NOMO-1 treated with dmso at 0.1 percent for 144 hours (cell line): ENCODE measurements around the gene RBBP8.

ENCODE experiments used
- DNase-seq: peaks from one replicate; lab custom pipeline; 2025; ENCODE audit not compliant: unreplicated experiment; lab: John Stamatoyannopoulos, UW

Gene RBBP8

GRCh38 chr18:22988208-22988607 is 55.1 kb downstream of the RBBP8 start:
- no peak for DNase-seq

DNA sequence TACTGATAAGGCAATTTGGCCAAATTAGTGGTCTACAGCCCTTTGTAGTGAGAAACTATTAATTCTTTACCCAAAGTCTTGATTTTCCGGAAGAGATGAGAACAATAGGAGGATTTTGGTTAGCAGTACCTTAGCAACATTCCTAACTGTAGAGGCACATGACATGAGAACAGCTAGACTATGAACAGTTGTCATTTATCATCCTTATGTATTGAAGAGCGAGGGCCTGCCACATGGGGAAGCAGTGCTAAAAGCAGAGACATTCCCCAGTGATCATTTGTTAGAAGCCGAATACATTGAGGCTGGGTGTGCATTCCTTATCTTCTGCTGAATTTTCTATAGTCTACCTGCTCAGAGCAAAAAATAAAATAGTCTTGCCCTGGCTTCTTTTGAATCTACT is 65.2 kb downstream of the RBBP8 start:
- no peak for DNase-seq

DNA sequence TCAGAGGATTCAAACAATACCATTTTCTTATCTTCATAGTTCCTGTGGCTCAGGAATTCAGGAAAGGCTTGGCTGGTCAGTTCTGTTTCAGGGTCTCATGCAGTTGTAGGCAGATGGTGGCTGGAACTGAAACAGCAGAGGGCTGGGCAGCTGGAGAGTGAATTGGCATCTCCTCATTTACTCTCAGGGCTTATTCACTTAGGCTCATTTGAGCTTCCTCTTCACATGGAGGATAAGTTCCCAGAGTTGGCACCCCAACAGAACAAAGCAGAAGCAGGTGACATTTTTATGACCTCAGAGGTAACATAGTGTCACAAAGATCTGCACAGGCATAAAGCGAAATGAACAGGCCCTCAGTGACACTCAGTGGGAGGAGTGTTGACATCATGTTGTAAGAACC is 66.1 kb downstream of the RBBP8 start:
- no peak for DNase-seq

GRCh38 chr18:22999647-23000046 is 66.5 kb downstream of the RBBP8 start:
- no peak for DNase-seq

GRCh38 chr18:23003289-23003688 is 70.2 kb downstream of the RBBP8 start:
- no peak for DNase-seq

DNA sequence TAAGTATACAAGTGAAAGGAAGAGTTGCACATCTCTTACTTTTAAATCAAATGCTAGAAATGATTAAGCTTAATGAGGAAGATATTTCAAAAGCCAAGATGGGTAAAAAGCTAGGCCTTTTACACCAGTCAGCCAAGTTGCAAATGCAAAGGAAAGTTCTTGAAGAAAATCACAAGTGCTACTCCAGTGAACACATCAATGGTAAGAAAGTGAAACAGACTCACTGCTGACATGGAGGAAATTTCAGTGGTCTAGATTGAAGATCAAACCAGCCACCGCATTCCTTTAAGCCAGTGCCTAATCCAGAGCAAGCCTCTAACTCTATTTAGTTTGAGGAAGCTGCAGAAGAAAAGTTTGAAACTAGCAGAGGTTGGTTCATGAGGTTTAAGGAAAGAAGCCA is 79.1 kb downstream of the RBBP8 start:
- no peak for DNase-seq

GRCh38 chr18:23020555-23021294 is 87.6 kb downstream of the RBBP8 start:
- no peak for DNase-seq

- no peak for DNase-seq
Observed at GRCh38 chr18:23021623-23022022, 88.5 kb downstream of the RBBP8 start.

GRCh38 chr18:23032030-23032582 is 99.0 kb downstream of the RBBP8 start:
- DNase-seq = no peak

DNA sequence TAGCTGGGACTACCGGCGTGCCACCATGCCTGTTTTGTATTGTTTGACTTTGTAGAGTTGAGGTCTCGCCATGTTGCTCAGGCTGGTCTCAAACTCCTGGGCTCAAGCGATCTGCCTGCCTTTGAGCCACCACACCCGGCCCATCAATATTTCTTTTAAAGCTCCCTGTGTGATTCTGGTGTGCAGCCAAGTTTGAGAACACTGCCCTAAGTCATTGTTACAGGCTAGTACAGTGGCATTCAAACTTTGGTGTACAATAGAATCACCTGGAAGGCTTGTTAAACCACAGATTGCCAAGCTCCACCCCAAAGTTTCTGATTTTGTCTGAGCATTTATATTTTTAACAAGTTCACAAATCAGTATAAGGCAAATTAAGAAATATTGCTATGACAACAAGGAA is 99.9 kb downstream of the RBBP8 start:
- DNase-seq = no peak

DNA sequence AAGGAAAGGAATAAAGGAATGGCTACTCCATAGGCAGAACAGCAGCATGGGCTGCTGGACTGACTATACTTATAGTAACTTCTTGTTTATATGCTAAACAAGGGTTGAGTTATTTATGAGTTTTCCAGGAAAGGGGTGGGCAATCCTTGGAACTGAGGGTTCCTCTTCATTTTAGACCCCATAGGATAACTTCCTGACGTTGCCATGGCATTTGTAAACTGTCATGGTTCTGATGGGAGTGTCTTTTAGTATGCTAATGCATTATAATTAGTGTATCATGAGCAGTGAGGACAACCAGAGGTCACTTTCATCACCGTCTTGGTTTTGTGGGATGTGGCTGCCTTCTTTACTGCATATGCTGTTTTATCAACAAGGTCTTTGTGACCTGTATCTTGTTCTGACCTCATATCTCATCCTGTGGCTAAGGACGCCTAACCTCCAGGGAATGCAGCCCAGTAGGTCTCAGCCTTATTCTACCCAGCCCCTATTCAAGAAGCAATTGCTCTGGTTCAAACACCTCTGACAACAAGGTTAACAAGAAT is 103.6 kb downstream of the RBBP8 start:
- no peak for DNase-seq

GRCh38 chr18:23037646-23038045 is 104.5 kb downstream of the RBBP8 start:
- no peak for DNase-seq

DNA sequence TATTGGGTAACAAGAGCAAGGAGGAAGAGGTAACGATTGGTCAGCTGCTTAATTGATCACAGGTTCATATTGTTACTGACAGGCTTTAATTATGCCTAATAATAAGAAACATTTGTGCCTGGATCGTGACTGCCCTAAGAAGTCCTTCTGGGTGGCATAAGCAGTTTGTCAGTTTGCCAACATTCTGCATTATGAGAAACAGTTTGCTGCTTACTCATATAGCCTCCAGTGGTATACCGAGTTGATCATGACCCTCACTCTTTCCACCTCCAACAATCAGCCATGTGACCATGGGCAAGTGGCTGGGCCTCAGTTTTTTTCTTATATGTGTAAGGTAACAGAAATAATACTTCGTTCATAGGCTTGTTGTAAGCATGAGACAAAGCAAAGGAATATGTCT is 105.6 kb downstream of the RBBP8 start:
- no peak for DNase-seq

- no peak for DNase-seq
Observed at GRCh38 chr18:23042133-23042532, 109.0 kb downstream of the RBBP8 start.

- no peak for DNase-seq
Observed at GRCh38 chr18:23043803-23044376, 110.8 kb downstream of the RBBP8 start.

DNA sequence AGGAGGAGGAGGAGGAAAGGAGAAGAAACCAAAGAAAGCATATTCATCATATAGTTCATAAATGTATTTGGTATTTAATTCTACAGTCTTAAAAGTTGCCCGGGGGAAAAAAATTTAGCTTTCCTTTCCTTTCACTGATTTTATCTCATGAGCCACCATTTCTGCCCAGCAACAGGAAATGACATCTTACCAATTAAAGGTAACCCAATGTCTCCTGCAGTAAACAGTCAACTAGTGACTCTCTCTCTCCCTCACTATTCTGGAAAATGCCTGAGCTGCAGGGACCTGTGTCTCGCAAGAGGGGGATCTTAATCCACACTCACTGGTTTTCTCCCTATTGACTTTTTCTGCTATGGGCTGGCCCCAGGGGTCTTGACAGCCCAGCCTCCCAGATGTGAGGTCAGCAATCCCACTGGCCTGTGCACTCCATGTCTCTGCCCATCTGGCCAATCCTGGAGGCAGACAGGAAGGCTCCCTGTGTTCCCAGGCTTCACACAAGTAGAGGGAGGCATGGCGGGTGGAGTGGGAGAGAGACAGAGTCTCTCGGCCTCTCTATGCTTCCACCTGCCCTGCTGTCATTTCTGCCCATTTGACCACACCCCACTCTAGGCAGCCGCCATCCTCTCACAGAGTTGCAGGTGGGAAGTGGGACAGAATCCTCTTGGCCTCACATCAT is 116.7 kb downstream of the RBBP8 start:
- no peak for DNase-seq

GRCh38 chr18:23053776-23054457 is 120.8 kb downstream of the RBBP8 start:
- no peak for DNase-seq

DNA sequence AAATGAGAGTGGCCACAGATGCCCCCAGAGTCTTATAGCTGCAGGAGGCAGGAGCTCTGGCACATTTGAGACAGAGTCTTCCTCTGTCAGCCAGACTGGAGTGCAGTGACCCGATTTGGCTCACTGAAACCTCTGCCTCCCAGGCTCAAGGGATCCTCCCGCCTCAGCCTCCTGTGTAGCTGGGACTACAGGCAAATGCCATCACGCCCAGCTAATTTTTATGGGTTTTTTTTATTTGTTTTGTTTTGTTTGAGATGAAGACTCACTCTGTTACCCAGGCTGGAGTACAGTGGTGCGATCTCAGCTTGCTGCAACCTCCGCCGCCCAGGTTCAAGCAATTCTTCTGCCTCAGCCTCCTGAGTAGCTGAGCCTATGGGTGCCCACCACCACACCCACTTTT is 121.4 kb downstream of the RBBP8 start:
- no peak for DNase-seq

- no peak for DNase-seq
Observed at GRCh38 chr18:23056315-23056714, 123.2 kb downstream of the RBBP8 start.

GRCh38 chr18:23057096-23057495 is 124.0 kb downstream of the RBBP8 start:
- no peak for DNase-seq

DNA sequence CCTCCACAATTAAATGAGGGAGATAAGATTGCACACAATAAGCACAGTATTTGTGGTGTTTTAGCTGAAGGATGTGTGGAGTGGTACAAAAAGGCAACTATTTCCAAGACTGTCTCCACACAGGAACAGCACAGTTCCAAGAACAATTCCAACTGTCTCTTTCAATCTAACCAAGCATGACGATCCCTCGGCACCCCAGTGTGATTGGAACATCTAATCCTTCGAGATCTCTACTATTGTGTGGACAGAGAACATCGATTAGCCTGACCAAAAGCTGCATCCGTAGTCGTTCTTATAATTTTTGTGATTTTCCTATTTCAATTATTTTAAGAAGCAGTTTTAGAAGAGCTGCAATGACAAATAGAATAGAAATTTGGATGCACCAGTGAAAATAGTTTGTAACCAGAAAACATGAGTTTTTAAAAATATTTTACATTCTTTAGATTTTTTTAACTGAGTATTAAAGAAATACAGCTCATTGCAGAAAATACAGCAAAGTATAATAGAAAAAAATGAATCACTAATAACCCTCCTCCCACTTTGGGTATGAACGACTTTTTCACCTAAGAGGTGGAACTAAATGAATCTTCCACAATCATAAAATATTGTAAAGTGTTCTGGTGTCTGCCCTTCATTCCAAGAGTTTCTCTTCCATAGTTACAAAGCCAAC is 125.8 kb downstream of the RBBP8 start:
- no peak for DNase-seq
